HG03378 (cell line): ENCODE data around the gene SYNE1.

Experiments used
- ATAC-seq: cut with Tn5 transposase; IDR thresholded peaks from one replicate; pipeline ENCODE4 v1.9.1; 2021; ENCODE audit warnings: mild to moderate bottlenecking, moderate library complexity; ENCODE audit not compliant: unreplicated experiment

The SYNE1 gene

GRCh38 chr6:152207915-152208714 lies 429.0 kb downstream of the SYNE1 start:
- ATAC-seq = no peak

GRCh38 chr6:152206072-152206818 lies 430.9 kb downstream of the SYNE1 start:
- no peak for ATAC-seq

- ATAC-seq = no peak
Observed at GRCh38 chr6:152204591-152204990, 432.6 kb downstream of the SYNE1 start.

GRCh38 chr6:152201120-152201519 lies 436.0 kb downstream of the SYNE1 start:
- no peak for ATAC-seq

GRCh38 chr6:152195896-152196295 lies 441.3 kb downstream of the SYNE1 start:
- ATAC-seq = no peak

- no peak for ATAC-seq
Observed at GRCh38 chr6:152189736-152190135, 447.4 kb downstream of the SYNE1 start.

GRCh38 chr6:152188011-152188410 lies 449.2 kb downstream of the SYNE1 start:
- ATAC-seq = no peak

- no peak for ATAC-seq
Observed at GRCh38 chr6:152186840-152187239, 450.3 kb downstream of the SYNE1 start.

- ATAC-seq = peak; percentile 84
Observed at GRCh38 chr6:152184917-152185574, 452.1 kb downstream of the SYNE1 start.

- peak; percentile 38 for ATAC-seq
Observed at GRCh38 chr6:152184573-152184916, 452.6 kb downstream of the SYNE1 start.

- no peak for ATAC-seq
Observed at GRCh38 chr6:152180601-152181000, 456.6 kb downstream of the SYNE1 start.

GRCh38 chr6:152176268-152176667 lies 460.9 kb downstream of the SYNE1 start:
- no peak for ATAC-seq

GRCh38 chr6:152173957-152174356 lies 463.2 kb downstream of the SYNE1 start:
- no peak for ATAC-seq

- ATAC-seq = no peak
Observed at GRCh38 chr6:152173321-152173720, 463.8 kb downstream of the SYNE1 start.

GRCh38 chr6:152170702-152171667 lies 466.2 kb downstream of the SYNE1 start:
- peak; percentile 99 for ATAC-seq

- no peak for ATAC-seq
Observed at GRCh38 chr6:152170313-152170701, 466.9 kb downstream of the SYNE1 start.

GRCh38 chr6:152167641-152168603 lies 469.2 kb downstream of the SYNE1 start:
- no peak for ATAC-seq

GRCh38 chr6:152166897-152167296 lies 470.3 kb downstream of the SYNE1 start:
- no peak for ATAC-seq

GRCh38 chr6:152166497-152166896 lies 470.7 kb downstream of the SYNE1 start:
- no peak for ATAC-seq
